Retinal pigment epithelial cell (primary cell): Measurements from ENCODE around the gene HAX1.
"Not testable (repeated sequence)": the region's sequence is repeated elsewhere in the genome, so short reads cannot be mapped to it uniquely, and the experiment has no call there.

Source experiments
- DNase-seq: peaks from one replicate; pipeline ENCODE4 v3.0.0-alpha.2; 2010; ENCODE audit warnings: low read depth
- H3K4me3 ChIP-seq: 2 replicates; pipeline ENCODE4 v1.5.1; 2011; ENCODE audit warnings: mild to moderate bottlenecking, low read length, control low read depth, moderate library complexity
- CTCF ChIP-seq: conservative IDR thresholded peaks from 2 replicates; pipeline ENCODE4 v1.5.1; 2011; ENCODE audit warnings: low read depth, low read length, control low read depth, inconsistent platforms

The HAX1 gene

GRCh38 chr1:154288661-154289060 is 16.2 kb downstream of the HAX1 start:
- no peak for DNase-seq
- no peak overlapping the region for H3K4me3 ChIP-seq
- TF ChIP-seq CTCF = no peak

DNA sequence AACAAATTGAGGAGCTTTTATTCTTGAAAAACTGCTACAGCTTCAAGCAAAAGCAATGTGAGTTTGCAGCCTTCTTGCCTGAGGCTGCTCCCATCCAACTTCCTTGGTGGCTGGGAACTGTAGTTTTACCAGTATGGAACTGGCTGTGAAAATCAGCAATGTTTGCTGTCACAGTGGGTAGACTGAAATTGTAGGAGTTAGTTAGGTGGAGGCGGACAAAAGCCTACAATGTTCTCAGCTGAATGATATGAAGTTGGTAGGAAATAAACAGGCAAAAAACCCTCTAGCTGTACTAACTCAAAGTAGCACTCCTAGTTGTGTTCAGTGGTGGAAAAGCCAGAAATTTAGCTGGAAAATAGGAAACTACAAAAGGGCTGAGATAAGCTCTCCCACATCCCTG is 18.5 kb downstream of the HAX1 start:
- TF ChIP-seq CTCF = no peak
- no peak for DNase-seq
- no peak overlapping the region for H3K4me3 ChIP-seq

- TF ChIP-seq CTCF = no peak
- no peak for DNase-seq
- no peak overlapping the region for H3K4me3 ChIP-seq
Observed at GRCh38 chr1:154295408-154296235, 23.2 kb downstream of the HAX1 start.

GRCh38 chr1:154301582-154301981 is 29.2 kb downstream of the HAX1 start:
- H3K4me3 ChIP-seq = no peak overlapping the region
- TF ChIP-seq CTCF = no peak
- no peak for DNase-seq

- no peak for DNase-seq
- TF ChIP-seq CTCF = no peak
- H3K4me3 ChIP-seq = no peak overlapping the region
Observed at GRCh38 chr1:154304664-154305337, 32.4 kb downstream of the HAX1 start.

DNA sequence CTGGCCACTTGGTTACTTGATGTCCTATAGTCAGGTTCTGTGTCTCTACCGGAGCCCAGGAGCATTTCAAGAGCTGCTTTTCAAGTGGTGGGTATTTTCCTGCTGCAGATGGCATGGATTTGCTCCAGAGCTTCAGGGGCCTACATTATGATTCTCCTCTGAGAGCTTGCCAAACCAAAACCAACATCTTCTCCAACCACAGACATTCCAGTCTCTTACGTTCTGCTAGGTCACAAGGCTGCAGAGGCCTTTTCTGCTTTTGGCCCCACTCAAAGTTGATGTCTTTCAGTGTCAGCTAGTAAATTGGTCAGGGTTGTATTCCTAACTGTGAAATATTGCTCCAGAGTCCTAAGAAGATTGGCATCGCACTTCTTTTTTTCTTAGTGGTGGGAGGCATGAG is 33.7 kb downstream of the HAX1 start:
- no peak for DNase-seq
- H3K4me3 ChIP-seq = no peak overlapping the region
- no peak for TF ChIP-seq CTCF

- H3K4me3 ChIP-seq, DNase-seq: not testable (repeated sequence)
Observed at GRCh38 chr1:154307670-154308270, 35.3 kb downstream of the HAX1 start.

DNA sequence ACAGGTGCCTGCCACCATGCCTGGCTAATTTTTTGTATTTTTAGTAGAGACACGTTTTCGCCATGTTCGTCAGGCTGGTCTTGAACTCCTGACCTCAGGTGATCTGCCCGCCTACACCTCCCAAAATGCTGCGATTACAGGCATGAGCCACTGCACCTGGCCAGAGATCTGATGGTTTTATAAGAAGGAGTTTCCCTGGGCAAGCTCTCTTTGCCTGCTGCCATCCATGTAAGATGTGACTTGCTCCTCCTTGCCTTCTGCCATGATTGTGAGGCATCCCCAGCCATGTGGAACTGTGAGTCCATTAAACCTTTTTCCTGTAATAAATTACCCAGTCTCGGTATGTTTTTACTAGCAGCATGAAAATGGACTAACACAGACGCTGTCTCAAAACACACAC is 36.7 kb downstream of the HAX1 start:
- not testable (repeated sequence) for DNase-seq, H3K4me3 ChIP-seq

- DNase-seq, H3K4me3 ChIP-seq: not testable (repeated sequence)
Observed at GRCh38 chr1:154312229-154313065, 40.0 kb downstream of the HAX1 start.
